ENCODE results near the gene RBM20. TPM values are rescaled to one million over a fixed set of nuclear protein-coding genes. Genes with fewer than 3 reads are reported as not detected.

RBM20 gene
- total RNA-seq, 4 donors from 2014 or later: 7.4 to 18.4 (median 10.2) TPM

DNA sequence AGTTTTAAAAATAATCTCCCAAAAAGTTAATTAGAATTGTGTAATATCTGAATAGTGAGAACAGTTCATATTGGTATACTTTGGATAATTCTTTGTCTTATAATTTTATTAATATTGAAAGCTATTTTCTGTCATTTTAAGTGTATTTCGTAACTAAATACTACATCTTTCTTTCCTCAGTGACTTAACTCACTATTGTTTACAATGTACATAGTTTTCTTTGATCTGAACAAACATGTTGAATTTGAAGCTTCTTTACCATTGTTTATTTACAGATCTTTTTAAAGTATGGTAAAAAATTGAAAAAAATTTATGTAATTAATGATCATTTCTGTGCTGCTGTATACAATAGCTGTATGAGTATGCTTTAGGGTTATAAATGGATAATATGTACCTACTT lies 232.7 kb downstream of the RBM20 start:
- H3K4me1 ChIP-seq: peaks cover 9 to 20% of the 10 kb centered on the region in 2 donors
- DNase-seq: no peak
- ATAC-seq: no peak

GRCh38 chr10:110880012-110880411 lies 235.9 kb downstream of the RBM20 start:
- TF ChIP-seq, protein P1, sequence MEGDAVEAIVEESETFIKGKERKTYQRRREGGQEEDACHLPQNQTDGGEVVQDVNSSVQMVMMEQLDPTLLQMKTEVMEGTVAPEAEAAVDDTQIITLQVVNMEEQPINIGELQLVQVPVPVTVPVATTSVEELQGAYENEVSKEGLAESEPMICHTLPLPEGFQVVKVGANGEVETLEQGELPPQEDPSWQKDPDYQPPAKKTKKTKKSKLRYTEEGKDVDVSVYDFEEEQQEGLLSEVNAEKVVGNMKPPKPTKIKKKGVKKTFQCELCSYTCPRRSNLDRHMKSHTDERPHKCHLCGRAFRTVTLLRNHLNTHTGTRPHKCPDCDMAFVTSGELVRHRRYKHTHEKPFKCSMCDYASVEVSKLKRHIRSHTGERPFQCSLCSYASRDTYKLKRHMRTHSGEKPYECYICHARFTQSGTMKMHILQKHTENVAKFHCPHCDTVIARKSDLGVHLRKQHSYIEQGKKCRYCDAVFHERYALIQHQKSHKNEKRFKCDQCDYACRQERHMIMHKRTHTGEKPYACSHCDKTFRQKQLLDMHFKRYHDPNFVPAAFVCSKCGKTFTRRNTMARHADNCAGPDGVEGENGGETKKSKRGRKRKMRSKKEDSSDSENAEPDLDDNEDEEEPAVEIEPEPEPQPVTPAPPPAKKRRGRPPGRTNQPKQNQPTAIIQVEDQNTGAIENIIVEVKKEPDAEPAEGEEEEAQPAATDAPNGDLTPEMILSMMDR (IDR thresholded peaks at IDR 0.05 in 4 of 5, conservative IDR thresholded peaks at IDR 0.05 in 1 of 5): no peak
- TF ChIP-seq POLR2A (IDR thresholded peaks at IDR 0.05): no peak
- ATAC-seq (no peak), DNase-seq (no peak)
- intact Hi-C loops (cut with DNase I; ENCODE audit: low total_unique reads): no loop called here
- Histone ChIP-seq H3K9me3 (no peaks in the 10 kb centered on the region), H3K4me3 (no peak overlapping the region), H3K27ac (no peak overlapping the region), H3K4me1 (peaks cover 0 to 7% of the 10 kb centered on the region in 2 donors), H3K36me3 (peaks cover 0 to 11% of the 10 kb centered on the region in 2 donors), H3K27me3 (no peaks in the 10 kb centered on the region)
- in situ Hi-C loops (cut with MboI; ENCODE audit: low sequenced_read_pairs in 4 of 4): loop anchor here (5.0 to 25.0 kb wide), 5 partner anchors 73 to 568 kb away; partner anchors contain the start of gene SMNDC1 (in 1 of the 4)

More for the DNA sequence above, 232.7 kb downstream of the RBM20 start:
- TF ChIP-seq, protein P1 (IDR thresholded peaks at IDR 0.05 in 4 of 5, conservative IDR thresholded peaks at IDR 0.05 in 1 of 5): no peak
- TF ChIP-seq POLR2A (IDR thresholded peaks at IDR 0.05): no peak
- Histone ChIP-seq H3K27me3 (no peaks in the 10 kb centered on the region), H3K9me3 (no peaks in the 10 kb centered on the region), H3K36me3 (no peaks in the 10 kb centered on the region), H3K4me3 (no peak overlapping the region), H3K27ac (no peak overlapping the region)
- intact Hi-C loops (cut with DNase I; ENCODE audit: low total_unique reads): loop anchor here (10.0 kb wide), 1 partner anchor 272 kb away; no protein-coding TSS in a partner anchor
- in situ Hi-C loops (cut with MboI; ENCODE audit: low sequenced_read_pairs in 4 of 4): loop anchor here in 3 of 4 donors (10.0 to 25.0 kb wide), 3 partner anchors 72 to 564 kb away; partner anchors contain the start of gene SMNDC1 (in 1 of the 3)

DNA sequence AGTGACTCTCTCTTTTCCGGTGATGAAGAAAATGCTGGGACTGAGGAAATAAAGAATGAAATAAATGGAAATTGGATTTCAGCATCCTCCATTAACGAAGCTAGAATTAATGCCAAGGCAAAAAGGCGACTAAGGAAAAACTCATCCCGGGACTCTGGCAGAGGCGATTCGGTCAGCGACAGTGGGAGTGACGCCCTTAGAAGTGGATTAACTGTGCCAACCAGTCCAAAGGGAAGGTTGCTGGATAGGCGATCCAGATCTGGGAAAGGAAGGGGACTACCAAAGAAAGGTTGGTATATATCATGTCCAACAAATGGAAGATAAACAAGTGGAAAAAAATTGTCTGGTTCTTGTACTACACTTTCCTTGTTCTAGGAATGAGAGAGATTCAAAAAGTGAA lies 237.1 kb downstream of the RBM20 start:
- no peak for TF ChIP-seq POLR2A (IDR thresholded peaks at IDR 0.05)
- TF ChIP-seq, protein P1 (IDR thresholded peaks at IDR 0.05 in 4 of 5, conservative IDR thresholded peaks at IDR 0.05 in 1 of 5): no peak
- H3K9me3 ChIP-seq: no peaks in the 10 kb centered on the region
- in situ Hi-C loops (cut with MboI; ENCODE audit: low sequenced_read_pairs in 4 of 4) (loop anchor here (5.0 to 25.0 kb wide), 5 partner anchors 74 to 569 kb away; partner anchors contain the start of gene SMNDC1 (in 1 of the 4)), intact Hi-C loops (cut with DNase I; ENCODE audit: low total_unique reads) (no loop called here)
- DNase-seq (no peak), ATAC-seq (no peak)
- no peaks in the 10 kb centered on the region for H3K27me3 ChIP-seq
- H3K4me1 ChIP-seq: peaks cover 0 to 7% of the 10 kb centered on the region in 2 donors
- no peak overlapping the region for H3K27ac ChIP-seq
- H3K36me3 ChIP-seq: peaks cover 0 to 23% of the 10 kb centered on the region in 2 donors
- H3K4me3 ChIP-seq: no peak overlapping the region

DNA sequence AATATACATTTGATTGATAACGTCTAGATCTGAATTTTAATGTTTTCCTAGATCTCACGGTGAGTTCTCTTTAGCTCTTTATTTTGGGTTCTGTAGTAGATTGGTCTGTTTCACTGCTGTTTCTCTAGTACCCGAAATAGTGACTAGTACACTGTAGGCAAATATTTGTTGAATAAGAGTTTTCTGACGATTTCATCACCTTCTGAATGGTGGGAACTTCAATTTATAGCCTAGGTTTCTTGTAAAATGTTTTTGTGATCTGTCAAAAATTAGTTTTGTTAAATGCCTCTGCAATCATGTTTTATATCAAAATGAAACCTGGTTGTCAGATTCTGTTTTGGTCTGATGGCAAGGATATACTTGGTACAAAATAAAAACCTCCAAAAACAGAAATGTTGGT lies 237.8 kb downstream of the RBM20 start:
- Histone ChIP-seq H3K36me3 (peaks cover 0 to 24% of the 10 kb centered on the region in 2 donors), H3K4me3 (no peak overlapping the region), H3K4me1 (peaks cover 0 to 7% of the 10 kb centered on the region in 2 donors), H3K9me3 (no peaks in the 10 kb centered on the region), H3K27me3 (no peaks in the 10 kb centered on the region), H3K27ac (no peak overlapping the region)
- no peak for ATAC-seq
- TF ChIP-seq, protein P1 (IDR thresholded peaks at IDR 0.05 in 4 of 5, conservative IDR thresholded peaks at IDR 0.05 in 1 of 5): no peak
- TF ChIP-seq POLR2A (IDR thresholded peaks at IDR 0.05): no peak
- intact Hi-C loops (cut with DNase I; ENCODE audit: low total_unique reads) (no loop called here), in situ Hi-C loops (cut with MboI; ENCODE audit: low sequenced_read_pairs in 4 of 4) (loop anchor here (5.0 to 25.0 kb wide), 5 partner anchors 75 to 570 kb away; partner anchors contain the start of gene SMNDC1 (in 1 of the 4))
- no peak for DNase-seq
